Breast epithelium (tissue), 3 donors: ENCODE results near the gene THSD7B.

Experiments
- CTCF ChIP-seq, 3 donors: fragments of 450-650 bp; IDR thresholded peaks; one replicate each; pipeline ENCODE4 v1.5.1; 2016 to 2017; ENCODE audit warnings: antibody characterized with exemption in 3 of 3, mild to moderate bottlenecking in 3 of 3, moderate library complexity in 3 of 3
- POLR2AphosphoS5 ChIP-seq, 3 donors: sonication (generic); formaldehyde crosslinking; IDR thresholded peaks; one replicate each; pipeline ENCODE4 v1.6.1; 2017; ENCODE audit warnings: antibody characterized with exemption in 3 of 3

DNA sequence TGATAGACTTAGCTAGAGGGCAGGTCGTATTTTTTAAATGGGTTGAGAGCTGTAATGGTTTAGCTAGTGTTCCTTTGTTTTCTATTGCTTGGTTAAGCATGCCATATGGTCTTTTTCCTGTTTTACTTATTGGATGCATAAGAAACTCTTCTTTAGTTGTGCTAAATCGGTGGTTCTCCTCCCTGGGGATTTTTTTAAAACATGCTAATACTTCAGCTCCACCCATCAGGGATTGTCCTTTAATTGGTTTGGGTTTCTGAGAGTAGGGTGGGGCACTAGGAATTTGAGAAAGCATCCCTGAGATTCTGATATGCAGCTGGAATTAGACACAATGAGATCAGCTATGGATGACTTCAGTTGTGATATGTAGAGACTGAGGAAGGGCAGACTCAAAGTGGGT, 497.2 kb downstream of the THSD7B start:
- no peak for TF ChIP-seq CTCF (IDR thresholded peaks at IDR 0.05)
- TF ChIP-seq POLR2AphosphoS5 (IDR thresholded peaks at IDR 0.05) = no peak
